ENCODE measurements around the gene KLF11. TPM values are rescaled to one million over a fixed set of nuclear protein-coding genes. Genes with fewer than 3 reads are reported as not detected.

Gene KLF11
- total and polyA plus RNA-seq, 4 donors = 10.2 to 13.3 (median 11.4) TPM

DNA sequence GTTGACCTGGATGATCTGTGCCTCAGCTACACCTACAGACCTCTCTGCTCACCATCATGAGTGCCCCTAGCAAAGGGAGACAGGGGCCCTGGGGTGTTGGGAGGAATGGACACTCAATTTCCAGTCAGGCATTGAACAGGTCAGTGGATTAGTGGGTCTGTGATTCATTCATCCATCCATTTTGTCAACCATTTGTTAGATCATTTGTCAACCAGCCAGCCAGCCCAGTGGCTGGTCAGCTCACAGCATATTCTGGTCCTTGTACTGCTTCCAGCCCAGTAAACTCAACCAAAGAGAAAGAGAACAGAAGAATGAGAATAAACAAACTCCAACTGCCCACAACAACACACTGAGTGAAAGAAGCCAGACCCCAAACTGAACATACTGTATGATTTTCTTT lies 4.6 kb upstream of the KLF11 start:
- peaks cover 63% of the 10 kb centered on the region for H3K4me1 ChIP-seq (ENCODE audit: control insufficient read depth, insufficient read depth, low read length)
- no peak overlapping the region for H3K4me3 ChIP-seq (ENCODE audit: low read depth, low read length)
- no peak overlapping the region for H3K27ac ChIP-seq (ENCODE audit: low read depth, low read length)
- H3K36me3 ChIP-seq (ENCODE audit: control insufficient read depth, insufficient read depth, low read length) = peaks cover 2% of the 10 kb centered on the region
- no peaks in the 10 kb centered on the region for H3K27me3 ChIP-seq (ENCODE audit: control insufficient read depth, insufficient read depth, low read length)
- no peak for DNase-seq (ENCODE audit: low read depth in 4 of 6, low spot score in 6 of 6)
- no peaks in the 10 kb centered on the region for H3K9me3 ChIP-seq (ENCODE audit: control insufficient read depth, insufficient read depth, low read length)

DNA sequence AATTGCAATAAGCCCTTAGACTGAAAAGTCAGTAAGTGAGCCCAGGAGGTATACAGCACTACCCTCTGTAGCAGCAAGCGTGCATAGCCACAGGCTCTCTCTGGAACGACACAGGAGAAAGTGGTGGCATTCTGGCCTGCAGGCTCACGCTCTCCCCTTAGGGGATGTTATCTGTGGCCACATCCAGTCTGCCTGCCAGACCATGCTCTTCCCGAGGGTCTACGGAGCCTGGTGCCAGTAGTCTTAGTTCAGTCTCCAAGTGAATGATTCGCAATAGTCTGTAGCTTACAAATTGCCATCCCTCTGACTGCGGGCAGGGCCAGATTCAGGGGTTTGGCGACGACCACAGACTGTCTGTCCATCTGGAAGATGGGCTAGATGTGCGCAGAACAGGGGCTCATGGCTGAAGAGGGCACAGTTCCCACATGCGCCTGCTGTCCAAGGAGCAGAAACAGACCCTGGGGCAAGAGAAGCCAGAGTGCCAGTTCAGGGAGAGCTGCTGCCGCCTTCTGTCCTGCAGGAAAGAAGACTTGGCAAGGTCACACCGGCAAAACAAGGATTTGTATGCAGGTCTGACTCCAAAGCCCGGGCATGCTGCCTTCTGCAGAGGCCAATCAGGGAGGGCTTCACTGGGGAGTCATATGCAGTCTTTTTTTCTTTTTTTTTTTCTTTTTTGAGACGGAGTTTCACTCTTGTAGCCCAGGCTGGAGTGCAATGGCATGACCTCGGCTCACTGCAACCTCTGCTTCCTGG lies 3.5 kb upstream of the KLF11 start:
- Histone ChIP-seq H3K4me3 (ENCODE audit: low read depth, low read length) (no peak overlapping the region), H3K9me3 (ENCODE audit: control insufficient read depth, insufficient read depth, low read length) (no peaks in the 10 kb centered on the region), H3K27me3 (ENCODE audit: control insufficient read depth, insufficient read depth, low read length) (no peaks in the 10 kb centered on the region), H3K27ac (ENCODE audit: low read depth, low read length) (peak overlapping the region; percentile 47), H3K4me1 (ENCODE audit: control insufficient read depth, insufficient read depth, low read length) (peaks cover 69% of the 10 kb centered on the region), H3K36me3 (ENCODE audit: control insufficient read depth, insufficient read depth, low read length) (peaks cover 2% of the 10 kb centered on the region)
- DNase-seq (ENCODE audit: low read depth in 4 of 6, low spot score in 6 of 6) = peak in 2 of 6 donors; percentile 73 to 91
- WGBS (ENCODE audit: insufficient coverage) = 59% methylated on average over 14 of the region's 16 CpGs

DNA sequence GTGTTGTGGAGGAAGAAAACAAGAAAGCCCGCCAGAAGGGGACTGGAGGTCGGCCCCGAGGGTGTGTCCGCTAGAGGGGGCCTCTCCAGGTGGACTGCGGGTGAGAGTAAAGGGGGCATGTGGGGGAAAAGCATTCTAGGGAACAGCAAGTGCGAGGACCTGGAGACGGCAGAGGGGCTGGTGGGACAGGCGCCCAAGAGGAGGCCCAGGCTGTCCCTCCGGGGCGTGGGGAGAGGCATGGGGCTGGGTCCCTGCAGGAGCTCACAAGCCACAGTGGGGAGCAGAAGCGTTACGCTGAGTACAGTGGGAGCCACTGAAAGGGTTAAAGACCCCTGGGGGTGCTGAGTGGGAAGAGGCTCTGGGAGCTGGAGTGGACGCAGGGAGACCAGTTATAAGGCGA lies 1.6 kb upstream of the KLF11 start:
- no peaks in the 10 kb centered on the region for H3K27me3 ChIP-seq (ENCODE audit: control insufficient read depth, insufficient read depth, low read length)
- DNase-seq (ENCODE audit: low read depth in 4 of 6, low spot score in 6 of 6) = no peak
- H3K27ac ChIP-seq (ENCODE audit: low read depth, low read length) = no peak overlapping the region
- 90% methylated on average over 12 of the region's 14 CpGs for WGBS (ENCODE audit: insufficient coverage)
- H3K4me1 ChIP-seq (ENCODE audit: control insufficient read depth, insufficient read depth, low read length) = peaks cover 57% of the 10 kb centered on the region
- H3K4me3 ChIP-seq (ENCODE audit: low read depth, low read length) = no peak overlapping the region
- H3K36me3 ChIP-seq (ENCODE audit: control insufficient read depth, insufficient read depth, low read length) = peaks cover 5% of the 10 kb centered on the region
- H3K9me3 ChIP-seq (ENCODE audit: control insufficient read depth, insufficient read depth, low read length) = no peaks in the 10 kb centered on the region

DNA sequence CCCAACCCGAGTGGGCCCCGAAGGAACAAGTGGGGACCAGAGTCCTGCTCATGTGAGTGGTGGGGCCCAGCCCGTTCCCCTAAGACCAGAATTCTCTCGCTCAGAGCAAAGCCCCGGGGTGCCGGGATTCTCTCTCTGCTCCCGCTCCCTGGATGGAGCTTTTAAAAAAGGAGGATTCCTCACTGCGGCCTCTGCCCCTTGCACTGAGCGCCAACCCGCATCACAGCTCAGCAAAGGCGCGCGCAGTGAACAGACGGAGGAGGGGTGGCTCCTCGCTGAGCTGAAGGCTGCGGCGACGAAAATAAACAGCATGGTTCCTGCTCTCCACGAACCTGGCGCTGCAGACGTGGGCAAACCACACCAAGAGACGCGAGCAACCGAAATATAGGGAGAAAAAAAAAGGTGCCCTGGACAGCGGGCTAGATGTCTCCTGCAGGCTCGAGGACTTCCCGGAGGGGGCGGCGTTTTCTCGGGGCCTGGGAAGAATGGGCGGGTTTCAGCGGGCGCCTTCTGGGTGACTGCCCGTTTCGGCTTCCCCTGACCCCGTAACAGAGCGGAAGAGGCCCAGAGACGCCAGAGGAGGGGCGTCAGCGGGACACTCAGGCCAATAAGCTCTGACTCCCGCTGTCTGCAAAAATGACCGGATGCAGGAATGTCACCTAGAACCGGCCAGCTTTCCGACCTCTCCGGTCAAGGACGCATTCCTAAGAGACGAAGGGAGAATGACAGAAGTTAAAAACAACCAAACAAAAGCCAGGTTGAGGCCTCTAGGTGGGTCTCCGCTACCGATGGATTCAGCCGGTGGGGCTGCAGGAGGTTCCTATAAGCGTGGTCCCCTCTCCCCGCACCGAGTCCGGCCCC lies 819 bp upstream of the KLF11 start:
- H3K27me3 ChIP-seq (ENCODE audit: control insufficient read depth, insufficient read depth, low read length) = no peaks in the 10 kb centered on the region
- no peaks in the 10 kb centered on the region for H3K9me3 ChIP-seq (ENCODE audit: control insufficient read depth, insufficient read depth, low read length)
- H3K4me3 ChIP-seq (ENCODE audit: low read depth, low read length) = peak overlapping the region; percentile 71
- 8% methylated on average over 52 of the region's 54 CpGs for WGBS (ENCODE audit: insufficient coverage)
- H3K36me3 ChIP-seq (ENCODE audit: control insufficient read depth, insufficient read depth, low read length) = peaks cover 6% of the 10 kb centered on the region
- peak overlapping the region; percentile 88 for H3K27ac ChIP-seq (ENCODE audit: low read depth, low read length)
- peak in 2 of 6 donors; percentile 57 to 80 for DNase-seq (ENCODE audit: low read depth in 4 of 6, low spot score in 6 of 6)
- H3K4me1 ChIP-seq (ENCODE audit: control insufficient read depth, insufficient read depth, low read length) = peaks cover 49% of the 10 kb centered on the region

DNA sequence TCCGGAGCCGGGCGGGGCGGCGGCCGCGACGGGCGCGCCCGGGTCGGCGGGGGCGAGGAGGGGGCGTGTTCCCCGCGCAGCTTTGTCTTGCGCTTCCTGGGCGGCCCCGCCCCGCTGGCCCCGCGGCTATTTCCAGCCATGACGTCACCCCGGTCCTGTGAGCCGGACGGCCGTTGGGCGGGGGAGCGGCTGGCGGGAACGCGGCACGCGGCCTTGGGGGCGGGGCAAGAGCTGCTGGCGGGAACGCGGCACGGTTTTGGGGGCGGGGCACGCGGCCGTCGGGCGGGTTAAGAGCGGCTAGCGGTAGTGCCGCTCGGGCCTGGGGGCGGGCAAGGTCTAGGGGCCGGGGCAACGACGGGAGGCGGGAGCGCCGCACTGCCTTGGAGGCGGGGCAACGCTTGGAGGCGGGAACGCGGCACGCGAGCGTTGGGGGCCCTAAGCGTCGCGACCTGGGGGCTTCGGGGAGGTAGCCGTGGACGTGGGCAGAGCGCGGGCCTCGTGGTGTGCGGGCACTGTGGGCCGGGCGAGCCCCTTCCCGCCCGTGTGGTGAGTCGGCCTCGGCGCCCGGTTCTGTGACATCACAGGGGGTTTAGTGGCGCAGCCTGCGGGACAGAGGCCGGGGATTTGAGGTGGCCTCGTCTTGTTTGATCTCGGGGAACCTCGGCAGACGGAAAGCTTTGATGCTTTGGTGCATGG lies 704 bp downstream of the KLF11 start:
- Histone ChIP-seq H3K9me3 (ENCODE audit: control insufficient read depth, insufficient read depth, low read length) (no peaks in the 10 kb centered on the region), H3K36me3 (ENCODE audit: control insufficient read depth, insufficient read depth, low read length) (peaks cover 16% of the 10 kb centered on the region), H3K4me3 (ENCODE audit: low read depth, low read length) (peak overlapping the region; percentile 44), H3K27ac (ENCODE audit: low read depth, low read length) (peak overlapping the region; percentile 86), H3K4me1 (ENCODE audit: control insufficient read depth, insufficient read depth, low read length) (peaks cover 46% of the 10 kb centered on the region), H3K27me3 (ENCODE audit: control insufficient read depth, insufficient read depth, low read length) (no peaks in the 10 kb centered on the region)
- DNase-seq (ENCODE audit: low read depth in 4 of 6, low spot score in 6 of 6) = peak in 4 of 6 donors; percentile 70 to 96 (median 90)
- 2% methylated on average over 83 of the region's 90 CpGs for WGBS (ENCODE audit: insufficient coverage)

DNA sequence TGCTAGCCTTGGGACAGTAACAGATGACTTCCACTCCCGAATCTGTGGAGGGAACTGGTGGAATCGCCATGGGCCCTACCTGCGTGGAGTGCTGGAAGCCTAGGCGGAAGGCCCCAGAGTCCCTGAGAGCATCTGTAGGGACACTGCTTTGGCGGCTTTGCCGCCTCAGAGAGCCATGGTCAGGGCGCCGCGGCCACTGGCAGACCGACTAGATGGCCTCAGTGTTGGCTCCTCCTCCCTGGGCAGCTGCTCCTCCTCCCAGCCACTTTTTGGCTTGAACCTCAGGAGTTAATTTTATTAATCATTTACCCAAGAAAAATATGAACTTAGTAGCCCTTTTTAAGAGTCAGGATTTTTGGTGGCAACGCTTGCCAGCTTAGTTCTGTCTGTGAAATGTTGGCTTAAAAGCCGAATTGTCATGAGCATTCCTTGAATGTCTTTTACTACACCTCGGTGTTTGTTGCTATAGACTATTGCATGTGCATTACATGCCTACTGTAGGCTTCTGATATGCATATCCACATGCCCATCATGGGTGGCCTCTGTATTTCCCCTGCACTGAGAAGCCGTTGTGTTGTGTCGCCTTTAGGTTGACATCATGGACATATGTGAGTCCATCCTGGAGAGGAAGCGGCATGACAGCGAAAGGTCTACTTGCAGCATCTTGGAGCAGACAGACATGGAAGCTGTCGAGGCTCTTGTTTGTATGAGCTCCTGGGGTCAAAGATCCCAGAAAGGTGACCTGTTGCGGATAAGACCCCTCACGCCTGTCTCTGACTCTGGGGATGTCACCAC lies 2.4 kb downstream of the KLF11 start:
- Histone ChIP-seq H3K36me3 (ENCODE audit: control insufficient read depth, insufficient read depth, low read length) (peaks cover 20% of the 10 kb centered on the region), H3K9me3 (ENCODE audit: control insufficient read depth, insufficient read depth, low read length) (no peaks in the 10 kb centered on the region), H3K27me3 (ENCODE audit: control insufficient read depth, insufficient read depth, low read length) (no peaks in the 10 kb centered on the region), H3K27ac (ENCODE audit: low read depth, low read length) (no peak overlapping the region), H3K4me3 (ENCODE audit: low read depth, low read length) (no peak overlapping the region), H3K4me1 (ENCODE audit: control insufficient read depth, insufficient read depth, low read length) (peaks cover 35% of the 10 kb centered on the region)
- DNase-seq (ENCODE audit: low read depth in 4 of 6, low spot score in 6 of 6) = no peak
- WGBS (ENCODE audit: insufficient coverage) = 87% methylated on average over 14 of the region's 20 CpGs

DNA sequence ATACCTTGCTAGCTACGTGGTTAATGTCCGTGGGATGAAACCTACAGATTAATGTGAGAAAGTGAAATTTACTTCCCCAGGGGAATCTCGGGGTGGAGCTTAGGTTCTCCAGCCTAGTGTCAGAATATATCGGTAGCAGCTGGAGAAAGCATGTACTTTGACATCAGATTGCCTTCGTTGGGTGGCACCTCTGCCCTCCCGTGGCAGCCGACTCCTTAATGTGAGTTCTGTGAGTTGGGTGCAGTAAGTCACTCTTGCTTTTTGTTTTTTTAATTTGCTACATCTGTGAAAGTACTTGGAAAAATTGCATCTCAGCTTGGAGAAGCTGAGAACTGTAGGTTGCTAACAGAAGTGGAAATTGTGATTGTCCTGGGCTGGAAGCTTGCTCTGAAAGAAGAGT lies 3.6 kb downstream of the KLF11 start:
- Histone ChIP-seq H3K27ac (ENCODE audit: low read depth, low read length) (no peak overlapping the region), H3K36me3 (ENCODE audit: control insufficient read depth, insufficient read depth, low read length) (peaks cover 21% of the 10 kb centered on the region), H3K9me3 (ENCODE audit: control insufficient read depth, insufficient read depth, low read length) (no peaks in the 10 kb centered on the region), H3K27me3 (ENCODE audit: control insufficient read depth, insufficient read depth, low read length) (no peaks in the 10 kb centered on the region), H3K4me1 (ENCODE audit: control insufficient read depth, insufficient read depth, low read length) (peaks cover 26% of the 10 kb centered on the region), H3K4me3 (ENCODE audit: low read depth, low read length) (no peak overlapping the region)
- DNase-seq (ENCODE audit: low read depth in 4 of 6, low spot score in 6 of 6) = no peak
- 91% methylated on average over 7 of the region's 7 CpGs for WGBS (ENCODE audit: insufficient coverage)

DNA sequence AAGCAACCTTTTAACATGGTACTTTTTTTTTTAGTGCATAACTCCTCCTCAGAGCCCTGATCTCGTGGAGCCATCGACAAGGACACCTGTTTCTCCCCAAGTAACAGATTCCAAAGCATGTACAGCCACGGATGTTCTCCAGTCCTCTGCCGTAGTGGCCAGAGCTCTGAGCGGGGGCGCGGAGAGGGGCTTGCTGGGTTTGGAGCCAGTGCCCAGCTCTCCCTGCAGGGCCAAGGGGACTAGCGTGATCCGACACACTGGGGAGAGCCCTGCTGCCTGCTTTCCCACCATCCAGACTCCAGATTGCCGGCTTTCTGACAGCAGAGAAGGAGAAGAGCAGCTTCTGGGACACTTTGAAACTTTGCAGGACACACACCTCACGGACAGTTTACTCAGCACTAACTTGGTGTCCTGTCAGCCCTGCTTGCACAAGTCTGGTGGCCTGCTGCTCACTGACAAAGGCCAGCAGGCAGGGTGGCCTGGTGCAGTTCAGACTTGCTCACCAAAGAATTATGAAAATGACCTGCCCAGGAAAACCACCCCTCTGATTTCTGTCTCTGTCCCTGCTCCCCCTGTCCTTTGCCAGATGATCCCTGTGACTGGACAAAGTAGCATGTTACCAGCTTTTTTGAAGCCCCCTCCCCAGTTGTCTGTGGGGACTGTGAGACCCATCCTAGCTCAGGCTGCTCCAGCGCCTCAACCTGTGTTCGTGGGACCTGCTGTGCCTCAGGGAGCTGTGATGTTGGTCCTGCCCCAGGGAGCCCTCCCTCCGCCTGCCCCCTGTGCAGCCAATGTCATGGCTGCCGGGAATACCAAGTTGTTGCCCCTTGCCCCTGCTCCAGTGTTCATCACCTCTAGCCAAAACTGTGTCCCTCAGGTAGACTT lies 4.5 kb downstream of the KLF11 start:
- no peaks in the 10 kb centered on the region for H3K9me3 ChIP-seq (ENCODE audit: control insufficient read depth, insufficient read depth, low read length)
- peaks cover 26% of the 10 kb centered on the region for H3K36me3 ChIP-seq (ENCODE audit: control insufficient read depth, insufficient read depth, low read length)
- no peaks in the 10 kb centered on the region for H3K27me3 ChIP-seq (ENCODE audit: control insufficient read depth, insufficient read depth, low read length)
- 91% methylated on average over 15 of the region's 15 CpGs for WGBS (ENCODE audit: insufficient coverage)
- H3K27ac ChIP-seq (ENCODE audit: low read depth, low read length) = no peak overlapping the region
- DNase-seq (ENCODE audit: low read depth in 4 of 6, low spot score in 6 of 6) = no peak
- H3K4me3 ChIP-seq (ENCODE audit: low read depth, low read length) = no peak overlapping the region
- peaks cover 17% of the 10 kb centered on the region for H3K4me1 ChIP-seq (ENCODE audit: control insufficient read depth, insufficient read depth, low read length)

Data from spinal cord (tissue), 10 donors.